ENCODE measurements around the gene WBP2NL.

Gene WBP2NL

DNA sequence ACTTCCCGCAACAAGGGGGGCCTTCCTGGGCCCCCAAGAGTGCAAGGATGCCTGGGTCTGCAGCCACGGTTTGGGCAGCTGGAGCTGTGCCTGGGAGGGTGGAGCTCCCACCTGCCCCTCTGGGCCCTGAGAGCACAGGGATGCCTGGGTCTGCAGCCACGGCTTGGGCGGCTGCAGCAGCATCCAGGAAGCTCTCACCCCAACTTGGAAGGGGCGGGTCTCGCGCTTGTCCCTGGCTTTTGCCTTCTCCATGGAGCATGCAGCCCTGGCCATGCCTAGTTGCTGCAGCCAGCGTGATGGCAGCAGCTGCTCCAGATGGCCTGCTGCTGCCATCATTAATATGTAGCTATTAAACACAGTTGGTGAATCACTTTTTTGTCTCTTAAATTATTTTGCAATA, 36.7 kb downstream of the WBP2NL start:
- ChIA-PET CTCF (no interaction called here), POLR2A (interaction anchor here (0.9 kb wide), 1 partner anchor 17 kb away, joined by 3 read pairs; no protein-coding TSS in a partner anchor)
- TF ChIP-seq HDGF (IDR thresholded peaks at IDR 0.05; ENCODE audit: borderline replicate concordance): no peak
- no peak for TF ChIP-seq FOXA1 (IDR thresholded peaks at IDR 0.05)
- TF ChIP-seq, protein P1, sequence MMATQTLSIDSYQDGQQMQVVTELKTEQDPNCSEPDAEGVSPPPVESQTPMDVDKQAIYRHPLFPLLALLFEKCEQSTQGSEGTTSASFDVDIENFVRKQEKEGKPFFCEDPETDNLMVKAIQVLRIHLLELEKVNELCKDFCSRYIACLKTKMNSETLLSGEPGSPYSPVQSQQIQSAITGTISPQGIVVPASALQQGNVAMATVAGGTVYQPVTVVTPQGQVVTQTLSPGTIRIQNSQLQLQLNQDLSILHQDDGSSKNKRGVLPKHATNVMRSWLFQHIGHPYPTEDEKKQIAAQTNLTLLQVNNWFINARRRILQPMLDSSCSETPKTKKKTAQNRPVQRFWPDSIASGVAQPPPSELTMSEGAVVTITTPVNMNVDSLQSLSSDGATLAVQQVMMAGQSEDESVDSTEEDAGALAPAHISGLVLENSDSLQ (IDR thresholded peaks at IDR 0.05): no peak
- no peak for TF ChIP-seq ZNF384 (IDR thresholded peaks at IDR 0.05)
- TF ChIP-seq L3MBTL2 (conservative IDR thresholded peaks at IDR 0.05): no peak
- DNase-seq (ENCODE audit: extremely low spot score): no peak

DNA sequence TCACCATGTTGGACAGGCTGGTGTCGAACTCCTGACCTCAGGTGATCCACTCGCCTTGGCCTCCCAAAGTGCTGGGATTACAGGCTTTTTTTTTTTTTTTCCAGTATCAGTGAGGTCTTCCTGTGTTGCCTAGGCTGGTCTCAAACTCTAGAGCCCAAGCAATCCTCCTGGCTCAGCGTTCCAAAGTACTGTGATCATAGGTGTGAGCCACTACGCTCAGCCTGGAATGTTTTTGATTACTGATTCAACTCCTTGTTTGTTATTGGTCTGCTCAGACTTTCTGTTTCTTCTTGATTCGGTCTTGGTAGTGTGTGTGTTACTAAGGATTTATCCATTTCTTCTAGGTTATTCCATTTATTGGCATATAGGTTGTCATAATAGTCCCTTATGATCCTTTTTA, 40.7 kb downstream of the WBP2NL start:
- ChIA-PET CTCF (no interaction called here), POLR2A (no interaction called here)
- DNase-seq (ENCODE audit: extremely low spot score): no peak
- no peak for TF ChIP-seq SP1 (IDR thresholded peaks at IDR 0.05)
- TF ChIP-seq FOXK2 (IDR thresholded peaks at IDR 0.05): no peak
- no peak for TF ChIP-seq FOXM1 (IDR thresholded peaks at IDR 0.05; ENCODE audit: borderline replicate concordance)
- no peak for TF ChIP-seq BHLHE40 (IDR thresholded peaks at IDR 0.05; ENCODE audit: borderline replicate concordance)
- no peak for TF ChIP-seq TARDBP (IDR thresholded peaks at IDR 0.05)
- no peak for TF ChIP-seq FOXA1 (IDR thresholded peaks at IDR 0.05)
- TF ChIP-seq LEF1 (IDR thresholded peaks at IDR 0.05; ENCODE audit: borderline replicate concordance): no peak
- TF ChIP-seq ELF4 (IDR thresholded peaks at IDR 0.05): no peak
- TF ChIP-seq ARNT (IDR thresholded peaks at IDR 0.05): no peak
- no peak for TF ChIP-seq CTBP1 (IDR thresholded peaks at IDR 0.05; ENCODE audit: borderline replicate concordance)
- TF ChIP-seq HDGF (IDR thresholded peaks at IDR 0.05; ENCODE audit: borderline replicate concordance): no peak
- no peak for TF ChIP-seq L3MBTL2 (conservative IDR thresholded peaks at IDR 0.05)
- TF ChIP-seq, protein P1 (IDR thresholded peaks at IDR 0.05): no peak
- TF ChIP-seq ZNF384 (IDR thresholded peaks at IDR 0.05): no peak
- TF ChIP-seq NFRKB (IDR thresholded peaks at IDR 0.05): no peak
- TF ChIP-seq SUZ12 (IDR thresholded peaks at IDR 0.05): no peak

DNA sequence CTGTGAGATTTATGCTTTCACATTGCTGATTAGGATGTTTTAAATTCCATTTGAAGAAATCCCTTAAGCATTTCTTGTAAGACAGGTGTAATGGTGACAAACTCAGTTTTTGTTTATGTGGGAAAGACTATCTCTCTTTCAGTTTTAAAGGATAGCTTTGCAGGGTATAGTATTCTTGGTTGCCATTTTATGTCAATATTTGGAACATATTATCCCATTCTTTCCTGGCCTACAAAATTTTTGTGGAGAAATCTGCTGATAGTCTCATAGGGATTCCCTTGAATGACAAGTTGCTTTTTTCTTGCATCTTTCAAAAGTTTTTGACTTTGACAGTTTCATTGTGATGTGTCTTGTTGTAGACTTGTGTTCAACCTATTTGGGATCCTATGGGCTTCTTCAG, 43.2 kb downstream of the WBP2NL start:
- TF ChIP-seq FOXM1 (IDR thresholded peaks at IDR 0.05; ENCODE audit: borderline replicate concordance): no peak
- no peak for DNase-seq (ENCODE audit: extremely low spot score)
- ChIA-PET CTCF (interaction anchor here (0.7 kb wide), 1 partner anchor 116 kb away, joined by 5 read pairs; no protein-coding TSS in a partner anchor), POLR2A (no interaction called here)

DNA sequence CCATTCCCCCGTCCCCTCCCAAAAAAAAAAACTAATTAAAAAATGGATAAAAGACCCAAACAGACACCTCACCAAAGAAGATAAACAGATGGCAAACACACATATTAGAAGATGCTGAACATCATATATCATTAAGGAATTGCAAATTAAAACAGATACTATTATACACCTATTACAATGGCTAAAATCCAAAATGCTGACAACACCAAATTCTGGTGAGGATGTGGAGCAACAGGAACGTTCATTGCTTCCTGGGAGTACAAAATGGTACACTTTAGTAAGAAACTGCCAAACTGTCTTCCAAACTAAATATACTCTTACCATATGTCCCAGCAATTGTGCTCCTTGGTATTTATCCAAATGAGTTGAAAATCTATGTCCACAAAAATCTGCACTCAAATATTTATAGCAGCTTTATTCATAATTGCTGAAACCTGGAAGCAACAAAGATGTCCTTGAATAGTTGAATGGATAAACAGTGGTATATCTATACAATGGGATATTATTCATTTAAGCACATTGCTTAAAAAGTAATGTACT, 52.1 kb downstream of the WBP2NL start:
- no peak for TF ChIP-seq LEF1 (IDR thresholded peaks at IDR 0.05; ENCODE audit: borderline replicate concordance)
- ChIA-PET CTCF (no interaction called here), POLR2A (no interaction called here)
- DNase-seq (ENCODE audit: extremely low spot score): no peak

DNA sequence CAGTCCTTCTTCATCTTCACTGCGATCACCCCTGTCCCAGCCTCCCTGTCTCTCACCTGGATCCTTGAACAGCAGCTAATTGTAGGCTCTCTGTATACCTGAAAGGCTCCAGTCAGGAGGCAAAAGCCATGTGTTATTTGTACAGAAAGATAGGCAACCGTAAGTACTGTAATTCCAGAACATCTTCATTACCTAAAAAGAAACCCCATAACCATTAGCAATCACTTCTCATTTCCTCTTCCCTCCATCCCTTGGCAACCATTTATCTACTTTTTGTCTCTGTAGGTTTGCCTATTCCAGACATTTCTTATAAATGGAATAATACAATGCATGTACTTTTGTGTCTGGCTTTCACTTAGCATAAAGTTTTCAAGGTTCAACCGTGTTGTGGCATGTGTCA, 54.2 kb downstream of the WBP2NL start:
- TF ChIP-seq CTBP1 (IDR thresholded peaks at IDR 0.05; ENCODE audit: borderline replicate concordance) (no peak), FOXK2 (IDR thresholded peaks at IDR 0.05) (no peak), FOXA1 (IDR thresholded peaks at IDR 0.05) (no peak), NFRKB (IDR thresholded peaks at IDR 0.05) (no peak), SUZ12 (IDR thresholded peaks at IDR 0.05) (no peak), FOXM1 (IDR thresholded peaks at IDR 0.05; ENCODE audit: borderline replicate concordance) (no peak), TARDBP (IDR thresholded peaks at IDR 0.05) (no peak), ZNF384 (IDR thresholded peaks at IDR 0.05) (no peak), ARNT (IDR thresholded peaks at IDR 0.05) (no peak)
- CTCF ChIA-PET: no interaction called here
- POLR2A ChIA-PET: interaction anchor here (1.0 kb wide), 1 partner anchor 17 kb away, joined by 3 read pairs; no protein-coding TSS in a partner anchor
- no peak for DNase-seq (ENCODE audit: extremely low spot score)

DNA sequence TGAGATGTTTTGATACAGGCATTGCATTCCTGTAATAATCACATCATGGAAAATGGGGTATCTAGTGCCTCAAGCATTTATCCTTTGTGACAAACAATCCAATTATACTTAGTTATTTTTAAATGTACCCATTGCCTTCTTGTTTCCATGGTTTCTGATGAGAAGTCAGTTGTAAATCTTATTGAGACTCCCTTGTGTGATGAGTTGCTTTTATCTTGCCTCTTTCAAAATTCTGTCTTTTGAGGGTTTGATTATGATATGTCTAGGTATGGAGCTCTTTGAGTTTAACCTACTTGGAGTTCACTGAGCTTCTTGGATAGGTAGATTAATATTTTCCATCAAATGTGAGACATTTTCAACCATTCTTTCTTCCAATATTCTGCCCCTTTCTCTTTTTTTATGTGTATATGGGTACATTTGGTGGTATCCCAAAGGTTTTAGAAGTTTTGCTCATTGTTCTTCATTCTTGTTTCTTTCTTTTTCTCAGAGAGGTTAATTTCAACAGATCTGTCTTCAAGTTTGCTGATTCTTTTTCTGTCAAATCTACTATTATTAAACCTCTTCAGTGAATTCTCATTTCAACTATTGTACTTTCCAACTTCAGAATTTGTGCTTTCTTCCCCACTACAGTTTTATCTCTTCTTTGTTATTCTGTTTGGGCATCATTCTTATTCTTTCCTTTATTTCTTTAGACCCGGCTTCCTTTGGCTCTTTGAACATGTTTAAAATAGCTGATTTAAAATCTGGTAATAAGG, 58.3 kb downstream of the WBP2NL start:
- ChIA-PET POLR2A (interaction anchor here (1.1 kb wide), 1 partner anchor 13 kb away, joined by 4 read pairs; no protein-coding TSS in a partner anchor), CTCF (no interaction called here)
- DNase-seq (ENCODE audit: extremely low spot score): no peak
- TF ChIP-seq CTBP1 (IDR thresholded peaks at IDR 0.05; ENCODE audit: borderline replicate concordance) (no peak), L3MBTL2 (conservative IDR thresholded peaks at IDR 0.05) (no peak), FOXA1 (IDR thresholded peaks at IDR 0.05) (no peak), LEF1 (IDR thresholded peaks at IDR 0.05; ENCODE audit: borderline replicate concordance) (no peak), HDGF (IDR thresholded peaks at IDR 0.05; ENCODE audit: borderline replicate concordance) (no peak), ZNF384 (IDR thresholded peaks at IDR 0.05) (no peak)

DNA sequence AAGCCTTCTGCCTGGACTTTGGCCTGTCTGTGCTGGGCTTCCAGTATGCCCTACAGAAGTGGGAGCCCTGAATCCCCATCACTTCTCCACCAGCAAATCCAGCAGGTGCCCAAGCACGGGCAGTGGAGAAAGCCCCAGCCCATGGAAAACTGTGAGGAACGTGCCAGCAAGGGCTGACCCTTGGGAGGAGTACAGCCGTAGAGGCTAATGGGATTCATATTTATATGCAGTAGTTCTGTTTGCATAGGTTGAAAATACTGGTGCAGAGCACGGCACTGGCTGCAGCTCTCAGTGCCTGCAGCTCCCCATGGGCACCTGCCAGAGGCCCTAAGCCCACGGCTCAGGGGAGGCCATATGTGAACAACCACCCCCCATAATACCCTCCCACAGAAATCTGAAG, 61.9 kb downstream of the WBP2NL start:
- DNase-seq (ENCODE audit: extremely low spot score): no peak
- CTCF ChIA-PET: no interaction called here
- POLR2A ChIA-PET: interaction anchor here (0.8 to 1.2 kb wide), 2 partner anchors 11 to 114 kb away, joined by 3 to 4 read pairs; partner anchors contain the start of gene CENPM
- TF ChIP-seq SP1 (IDR thresholded peaks at IDR 0.05): no peak
- no peak for TF ChIP-seq SUZ12 (IDR thresholded peaks at IDR 0.05)
- TF ChIP-seq BHLHE40 (IDR thresholded peaks at IDR 0.05; ENCODE audit: borderline replicate concordance): no peak
- TF ChIP-seq LEF1 (IDR thresholded peaks at IDR 0.05; ENCODE audit: borderline replicate concordance): no peak
- TF ChIP-seq TARDBP (IDR thresholded peaks at IDR 0.05): no peak
- TF ChIP-seq ARNT (IDR thresholded peaks at IDR 0.05): no peak
- no peak for TF ChIP-seq FOXM1 (IDR thresholded peaks at IDR 0.05; ENCODE audit: borderline replicate concordance)
- no peak for TF ChIP-seq NFRKB (IDR thresholded peaks at IDR 0.05)
- TF ChIP-seq L3MBTL2 (conservative IDR thresholded peaks at IDR 0.05): no peak
- no peak for TF ChIP-seq FOXA1 (IDR thresholded peaks at IDR 0.05)
- no peak for TF ChIP-seq ELF4 (IDR thresholded peaks at IDR 0.05)
- TF ChIP-seq HDGF (IDR thresholded peaks at IDR 0.05; ENCODE audit: borderline replicate concordance): no peak
